ENCODE data around the gene DCTN4.

Gene DCTN4

DNA sequence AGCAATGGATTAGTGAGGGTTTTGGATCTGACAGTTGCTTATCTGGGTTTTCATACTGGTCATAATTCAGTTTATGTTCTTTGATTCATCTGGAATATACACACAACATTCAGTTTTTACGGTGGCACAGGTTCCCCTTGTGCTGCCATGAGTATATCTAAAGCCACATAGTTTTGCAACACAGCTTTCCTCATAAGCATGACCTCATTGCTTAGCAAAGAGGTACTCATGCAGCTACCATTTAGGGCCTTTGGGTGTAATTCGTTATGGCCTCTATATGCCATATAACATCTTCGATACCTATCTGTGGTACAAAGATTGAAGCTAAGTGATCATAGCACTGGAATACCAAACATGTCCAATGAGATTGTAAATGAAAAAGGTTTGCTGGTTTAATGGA, 55.1 kb downstream of the DCTN4 start:
- DNase-seq (ENCODE audit: low read depth, low spot score), result no peak
- Histone ChIP-seq H3K36me3 (ENCODE audit: insufficient read depth, low read length) (peaks cover 18% of the 10 kb centered on the region), H3K9me3 (ENCODE audit: low read depth, low read length) (no peaks in the 10 kb centered on the region), H3K4me3 (no peak overlapping the region), H3K9ac (ENCODE audit: insufficient read length) (no peak overlapping the region), H3K27ac (no peak overlapping the region)
- no peak for TF ChIP-seq POLR2AphosphoS5 (IDR thresholded peaks at IDR 0.05; ENCODE audit: borderline replicate concordance, low read depth, low read length)

DNA sequence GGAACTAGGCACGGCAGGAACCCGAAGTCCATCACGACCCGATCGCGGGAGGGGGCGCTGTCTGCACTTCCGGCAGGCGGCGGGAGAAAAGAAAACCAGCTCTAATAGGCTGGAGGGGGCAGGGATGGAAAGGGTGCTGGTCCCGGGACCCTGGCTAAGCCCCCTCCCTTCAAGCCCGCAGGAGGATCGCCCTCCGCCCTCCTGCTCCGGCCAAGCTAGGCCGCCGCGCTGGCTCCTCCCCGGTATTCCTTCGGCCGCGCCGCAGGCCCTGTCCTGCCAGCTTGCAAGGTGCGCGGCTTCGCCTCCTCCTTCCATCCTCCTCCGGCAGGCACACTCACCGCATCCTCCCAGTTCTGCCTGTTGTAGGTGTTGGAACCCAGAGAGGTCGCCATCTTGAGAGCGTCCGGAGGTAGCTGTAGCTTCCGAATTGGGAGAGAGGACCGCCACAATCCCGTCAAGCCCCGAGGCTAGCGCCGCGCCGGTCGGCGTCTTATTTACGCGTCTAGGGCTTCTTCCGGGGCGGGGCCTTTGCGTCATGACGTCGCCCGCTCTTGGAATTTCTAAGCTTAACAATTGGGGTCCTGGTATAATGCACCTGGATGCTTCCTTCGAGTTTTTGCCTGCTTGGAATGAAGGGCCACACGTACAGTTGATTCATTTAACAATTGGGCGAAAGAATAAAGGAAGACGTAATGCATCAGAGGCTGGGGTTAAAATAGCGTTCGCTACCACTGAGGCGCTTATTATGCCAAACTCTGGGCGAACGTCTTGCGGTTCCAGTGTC, 58.0 kb downstream of the DCTN4 start, which contains the start of gene RBM22:
RBM22 (minus strand) TSS at position 469 of the 784 bp plus-strand sequence; CDS start at position 392, 77 bp downstream.
- TF ChIP-seq FOXP2 (optimal IDR thresholded peaks at IDR 0.05; ENCODE audit: control extremely low read depth, extremely low read length, insufficient read depth) (peak; percentile 97), EZH2 (IDR thresholded peaks at IDR 0.05) (no peak), POLR2AphosphoS5 (IDR thresholded peaks at IDR 0.05; ENCODE audit: borderline replicate concordance, low read depth, low read length) (peak; percentile 96)
- Histone ChIP-seq H3K36me3 (ENCODE audit: insufficient read depth, low read length) (peaks cover 39% of the 10 kb centered on the region), H3K4me3 (peak within 1 kb of the TSS; percentile 97), H3K27ac (peak within 1 kb of the TSS; percentile 81), H3K9ac (ENCODE audit: insufficient read length) (peak within 1 kb of the TSS; percentile 96), H3K9me3 (ENCODE audit: low read depth, low read length) (no peaks in the 10 kb centered on the region)
- peak; percentile 51 for DNase-seq (ENCODE audit: low read depth, low spot score)

DNA sequence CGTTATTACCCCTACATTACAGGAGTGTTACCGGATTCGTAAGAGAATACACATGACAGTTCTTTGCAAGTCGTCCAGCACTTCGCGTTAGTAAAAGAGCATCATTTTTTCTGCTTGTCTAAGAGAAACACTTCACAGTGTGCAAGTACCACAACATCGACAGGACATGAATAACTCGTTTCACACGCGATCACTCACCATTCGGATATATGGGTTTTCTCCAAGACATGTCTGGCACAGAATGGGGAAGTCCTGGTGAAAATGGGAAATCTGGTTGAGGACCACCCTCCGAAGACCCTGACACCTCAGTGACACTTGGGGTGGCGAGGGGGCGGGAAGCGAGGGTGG, 58.6 kb downstream of the DCTN4 start:
- Histone ChIP-seq H3K36me3 (ENCODE audit: insufficient read depth, low read length) (peaks cover 45% of the 10 kb centered on the region), H3K9me3 (ENCODE audit: low read depth, low read length) (no peaks in the 10 kb centered on the region), H3K9ac (ENCODE audit: insufficient read length) (peak overlapping the region; percentile 96), H3K27ac (no peak overlapping the region), H3K4me3 (peak overlapping the region; percentile 97)
- DNase-seq (ENCODE audit: low read depth, low spot score), result no peak
- TF ChIP-seq EZH2 (IDR thresholded peaks at IDR 0.05) (no peak), FOXP2 (optimal IDR thresholded peaks at IDR 0.05; ENCODE audit: control extremely low read depth, extremely low read length, insufficient read depth) (no peak), POLR2AphosphoS5 (IDR thresholded peaks at IDR 0.05; ENCODE audit: borderline replicate concordance, low read depth, low read length) (no peak)

DNA sequence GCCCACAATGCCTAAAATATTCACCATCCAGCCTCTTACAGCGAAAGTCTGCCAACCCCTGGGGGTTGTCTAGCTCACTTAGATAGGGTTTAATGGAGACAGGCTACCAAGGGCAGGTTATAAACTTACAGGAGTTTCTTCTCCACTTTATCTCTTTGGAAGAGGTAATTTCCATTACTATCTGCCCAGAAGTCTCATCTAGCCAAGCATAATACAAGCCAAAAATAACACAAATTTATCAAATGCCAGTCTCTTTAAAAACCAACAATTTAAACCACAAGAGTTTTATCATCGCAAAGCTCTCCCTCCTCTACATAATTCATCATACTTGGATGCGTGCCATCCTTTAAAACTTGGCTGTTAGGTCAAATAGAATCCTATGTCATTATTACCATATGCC, 64.2 kb downstream of the DCTN4 start:
- Histone ChIP-seq H3K27ac (no peak overlapping the region; the same call in 1 of the 2 replicates), H3K9ac (ENCODE audit: insufficient read length) (no peak overlapping the region), H3K36me3 (ENCODE audit: insufficient read depth, low read length) (peaks cover 90% of the 10 kb centered on the region), H3K4me3 (no peak overlapping the region), H3K9me3 (ENCODE audit: low read depth, low read length) (no peaks in the 10 kb centered on the region)
- TF ChIP-seq EZH2 (IDR thresholded peaks at IDR 0.05), result no peak
- no peak for TF ChIP-seq FOXP2 (optimal IDR thresholded peaks at IDR 0.05; ENCODE audit: control extremely low read depth, extremely low read length, insufficient read depth)
- no peak for TF ChIP-seq POLR2AphosphoS5 (IDR thresholded peaks at IDR 0.05; ENCODE audit: borderline replicate concordance, low read depth, low read length)
- DNase-seq (ENCODE audit: low read depth, low spot score), result no peak

DNA sequence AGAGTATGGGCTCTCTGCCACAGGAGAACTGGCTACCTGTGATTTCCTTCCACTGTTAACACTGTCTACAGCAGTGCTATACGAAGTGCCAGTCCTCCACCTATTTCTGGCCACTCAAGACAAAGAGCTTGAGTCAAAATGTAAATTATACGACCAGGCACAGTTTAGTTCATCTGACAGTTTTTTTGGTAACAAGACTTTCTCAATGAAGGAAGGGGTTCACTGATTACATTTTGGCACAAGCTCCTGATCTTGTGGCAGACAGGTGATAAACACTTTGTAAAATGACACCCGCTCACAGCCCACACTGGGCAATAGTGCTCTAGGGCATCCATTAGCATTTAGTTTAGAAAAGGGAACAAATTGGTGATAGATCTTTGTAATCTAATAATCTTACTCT, 66.5 kb downstream of the DCTN4 start:
- TF ChIP-seq FOXP2 (optimal IDR thresholded peaks at IDR 0.05; ENCODE audit: control extremely low read depth, extremely low read length, insufficient read depth), result no peak
- no peak for TF ChIP-seq POLR2AphosphoS5 (IDR thresholded peaks at IDR 0.05; ENCODE audit: borderline replicate concordance, low read depth, low read length)
- no peak for TF ChIP-seq EZH2 (IDR thresholded peaks at IDR 0.05)
- no peak for DNase-seq (ENCODE audit: low read depth, low spot score)
- Histone ChIP-seq H3K36me3 (ENCODE audit: insufficient read depth, low read length) (peaks cover 66% of the 10 kb centered on the region), H3K4me3 (no peak overlapping the region), H3K9me3 (ENCODE audit: low read depth, low read length) (no peaks in the 10 kb centered on the region), H3K9ac (ENCODE audit: insufficient read length) (no peak overlapping the region), H3K27ac (no peak overlapping the region)

DNA sequence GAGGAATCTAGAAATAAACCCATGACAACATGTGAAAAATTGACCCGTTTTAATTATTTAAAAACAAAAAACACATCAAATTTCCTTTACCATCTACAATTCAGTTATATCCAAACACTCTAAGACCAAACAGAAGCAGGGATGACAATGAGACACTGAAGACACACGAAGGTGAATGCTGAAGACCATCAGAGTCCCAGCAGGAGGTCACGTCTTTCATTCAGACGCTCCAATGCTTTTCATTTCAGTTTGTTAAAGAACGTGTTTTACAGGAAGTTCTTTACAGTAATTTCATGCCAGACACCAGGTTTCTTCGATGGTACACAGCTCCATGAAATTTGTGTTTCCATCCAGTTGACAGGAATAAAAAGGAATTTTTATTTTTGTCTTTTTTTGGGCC, 68.1 kb downstream of the DCTN4 start:
- TF ChIP-seq EZH2 (IDR thresholded peaks at IDR 0.05) (no peak), POLR2AphosphoS5 (IDR thresholded peaks at IDR 0.05; ENCODE audit: borderline replicate concordance, low read depth, low read length) (no peak), FOXP2 (optimal IDR thresholded peaks at IDR 0.05; ENCODE audit: control extremely low read depth, extremely low read length, insufficient read depth) (no peak)

DNA sequence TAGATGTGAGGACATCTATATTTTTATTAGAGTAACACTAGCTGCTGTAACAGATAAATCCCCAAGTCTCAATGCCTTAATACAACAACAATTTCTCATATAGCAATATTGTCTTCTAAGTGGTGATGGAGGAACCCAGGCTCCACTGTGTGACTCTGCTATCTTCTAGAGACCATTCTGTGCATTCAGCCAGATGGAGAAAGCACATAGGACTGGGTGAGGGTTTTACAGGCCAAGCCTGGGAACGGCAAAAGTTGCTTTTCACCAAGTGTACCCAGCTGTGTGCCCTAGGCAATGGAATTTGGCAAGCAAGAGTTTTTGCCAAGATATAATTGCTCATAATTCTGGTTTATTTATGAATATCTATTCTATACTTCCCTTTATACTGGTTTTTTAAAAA, 69.7 kb downstream of the DCTN4 start:
- Histone ChIP-seq H3K27ac (no peak overlapping the region), H3K36me3 (ENCODE audit: insufficient read depth, low read length) (peaks cover 35% of the 10 kb centered on the region), H3K9ac (ENCODE audit: insufficient read length) (no peak overlapping the region), H3K9me3 (ENCODE audit: low read depth, low read length) (no peaks in the 10 kb centered on the region), H3K4me3 (no peak overlapping the region)
- DNase-seq (ENCODE audit: low read depth, low spot score), result no peak
- TF ChIP-seq FOXP2 (optimal IDR thresholded peaks at IDR 0.05; ENCODE audit: control extremely low read depth, extremely low read length, insufficient read depth) (no peak), EZH2 (IDR thresholded peaks at IDR 0.05) (no peak), POLR2AphosphoS5 (IDR thresholded peaks at IDR 0.05; ENCODE audit: borderline replicate concordance, low read depth, low read length) (no peak)

More for the DNA sequence above, 68.1 kb downstream of the DCTN4 start:
- H3K9ac ChIP-seq (ENCODE audit: insufficient read length), result no peak overlapping the region
- H3K9me3 ChIP-seq (ENCODE audit: low read depth, low read length), result no peaks in the 10 kb centered on the region
- DNase-seq (ENCODE audit: low read depth, low spot score), result no peak
- H3K27ac ChIP-seq, result peak overlapping the region; percentile 26; the same call in 1 of the 2 replicates
- no peak overlapping the region for H3K4me3 ChIP-seq
- peaks cover 51% of the 10 kb centered on the region for H3K36me3 ChIP-seq (ENCODE audit: insufficient read depth, low read length)

DNA sequence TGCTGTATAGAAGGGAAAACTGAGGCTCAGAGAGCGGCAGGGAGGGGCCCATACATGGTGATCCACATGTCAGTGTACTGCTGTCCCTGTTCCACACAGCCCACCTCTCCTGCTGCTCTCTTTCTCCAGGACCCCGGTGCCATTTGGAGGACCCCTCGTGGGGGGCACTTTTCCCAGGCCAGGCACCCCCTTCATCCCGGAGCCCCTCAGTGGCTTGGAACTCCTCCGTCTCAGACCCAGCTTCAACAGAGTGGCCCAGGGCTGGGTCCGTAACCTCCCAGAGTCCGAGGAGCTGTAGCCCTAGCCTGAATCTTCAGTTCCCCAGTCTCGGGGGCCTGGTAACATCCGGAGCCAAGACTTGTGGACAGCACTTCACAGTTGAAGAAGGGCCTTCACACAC, 82.2 kb downstream of the DCTN4 start:
- Histone ChIP-seq H3K27ac (no peak overlapping the region), H3K4me3 (no peak overlapping the region), H3K9ac (ENCODE audit: insufficient read length) (no peak overlapping the region), H3K36me3 (ENCODE audit: insufficient read depth, low read length) (no peaks in the 10 kb centered on the region), H3K9me3 (ENCODE audit: low read depth, low read length) (no peaks in the 10 kb centered on the region)
- no peak for DNase-seq (ENCODE audit: low read depth, low spot score)
- TF ChIP-seq POLR2AphosphoS5 (IDR thresholded peaks at IDR 0.05; ENCODE audit: borderline replicate concordance, low read depth, low read length), result no peak
- no peak for TF ChIP-seq EZH2 (IDR thresholded peaks at IDR 0.05)
- TF ChIP-seq FOXP2 (optimal IDR thresholded peaks at IDR 0.05; ENCODE audit: control extremely low read depth, extremely low read length, insufficient read depth), result no peak

DNA sequence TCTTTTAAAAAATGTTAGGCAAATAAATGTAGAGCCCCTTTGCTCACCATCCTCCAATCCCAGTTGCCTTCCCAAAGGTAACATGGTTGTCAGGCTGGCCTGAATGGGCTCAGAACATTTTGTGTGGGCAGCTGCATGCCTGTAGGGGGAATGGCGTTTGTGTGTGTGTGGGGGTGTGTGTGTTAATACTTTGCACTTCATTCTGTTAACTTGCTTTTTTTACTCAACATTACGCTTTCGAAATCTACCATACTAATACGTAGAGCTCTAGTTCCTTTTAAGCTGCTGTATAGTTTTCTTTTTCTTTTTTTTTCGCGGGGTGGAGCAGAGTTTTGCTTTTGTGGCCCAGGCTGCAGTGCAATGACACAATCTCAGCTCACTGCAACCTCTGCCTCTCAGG, 83.7 kb downstream of the DCTN4 start:
- Histone ChIP-seq H3K27ac (no peak overlapping the region), H3K4me3 (no peak overlapping the region), H3K9me3 (ENCODE audit: low read depth, low read length) (no peaks in the 10 kb centered on the region), H3K36me3 (ENCODE audit: insufficient read depth, low read length) (no peaks in the 10 kb centered on the region), H3K9ac (ENCODE audit: insufficient read length) (no peak overlapping the region)
- DNase-seq (ENCODE audit: low read depth, low spot score), result no peak
- TF ChIP-seq FOXP2 (optimal IDR thresholded peaks at IDR 0.05; ENCODE audit: control extremely low read depth, extremely low read length, insufficient read depth) (no peak), POLR2AphosphoS5 (IDR thresholded peaks at IDR 0.05; ENCODE audit: borderline replicate concordance, low read depth, low read length) (no peak), EZH2 (IDR thresholded peaks at IDR 0.05) (no peak)

Data from SK-N-MC (cell line).